ENCODE results near the gene TXNDC16. TPM values are rescaled to one million over a fixed set of nuclear protein-coding genes. Genes with fewer than 3 reads are reported as not detected.

Gene TXNDC16
- total RNA-seq, 1 experiment from 2014 or later = 1.5 TPM

DNA sequence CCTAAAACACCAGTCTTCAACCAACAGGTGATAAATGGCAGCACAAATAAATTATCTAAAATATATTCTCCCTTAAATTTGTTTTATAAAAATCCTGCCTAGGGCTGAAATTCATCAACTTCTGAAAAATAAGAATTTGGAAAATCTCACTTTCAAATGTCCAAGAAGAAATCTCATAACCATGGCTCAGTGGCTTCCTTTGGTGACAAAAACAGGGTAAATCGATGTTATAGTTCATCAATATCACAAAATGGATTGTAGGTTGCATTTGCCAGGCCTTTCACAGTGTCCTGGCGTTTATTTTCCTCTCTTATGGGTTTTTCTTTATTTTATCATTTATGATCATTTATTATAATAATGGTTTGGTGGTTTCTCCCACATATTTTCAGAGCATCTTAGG lies 135.2 kb downstream of the TXNDC16 start:
- in situ Hi-C loops (cut with HindIII; ENCODE audit: low pct_unique_long_range_greater_than_20kb, low sequenced_read_pairs) = no loop called here

DNA sequence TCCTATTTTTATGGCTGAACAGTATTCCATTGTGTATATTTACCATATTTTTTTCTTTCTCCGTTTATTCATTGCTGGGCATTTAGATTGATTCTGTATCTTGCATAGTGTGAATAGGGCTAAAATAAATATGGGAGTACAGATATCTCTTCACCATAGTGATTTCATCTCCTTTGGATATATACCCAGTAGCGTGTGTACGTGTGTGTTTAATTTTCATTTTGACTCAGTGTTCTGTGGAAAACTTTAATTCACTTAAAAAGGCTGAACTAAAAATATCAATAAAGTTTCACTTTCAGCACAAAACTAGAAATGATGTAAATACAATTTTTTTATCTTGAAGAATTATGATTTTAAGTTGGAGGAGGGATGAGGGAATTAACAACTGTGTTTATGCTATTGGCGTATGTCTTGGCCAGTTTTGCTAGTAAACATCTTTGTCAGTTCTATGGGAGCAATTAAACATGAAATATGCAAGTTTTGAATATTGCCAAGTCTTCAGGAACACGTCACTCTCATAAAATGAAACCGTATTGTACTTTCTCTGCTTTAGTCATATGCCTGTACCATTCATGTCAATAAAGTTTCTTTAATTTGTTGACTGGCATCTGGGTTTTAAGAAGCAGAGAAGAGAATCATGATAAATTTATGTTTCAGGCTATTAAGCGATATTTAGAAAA lies 138.4 kb downstream of the TXNDC16 start:
- in situ Hi-C loops (cut with HindIII; ENCODE audit: low pct_unique_long_range_greater_than_20kb, low sequenced_read_pairs) = no loop called here
- no peak for DNase-seq (ENCODE audit: low read depth, low spot score)

More for the DNA sequence above, 135.2 kb downstream of the TXNDC16 start:
- DNase-seq (ENCODE audit: low read depth, low spot score) = no peak

GRCh38 chr14:52412426-52412825 lies 139.9 kb downstream of the TXNDC16 start:
- in situ Hi-C loops (cut with HindIII; ENCODE audit: low pct_unique_long_range_greater_than_20kb, low sequenced_read_pairs) = no loop called here
- no peak for DNase-seq (ENCODE audit: low read depth, low spot score)

DNA sequence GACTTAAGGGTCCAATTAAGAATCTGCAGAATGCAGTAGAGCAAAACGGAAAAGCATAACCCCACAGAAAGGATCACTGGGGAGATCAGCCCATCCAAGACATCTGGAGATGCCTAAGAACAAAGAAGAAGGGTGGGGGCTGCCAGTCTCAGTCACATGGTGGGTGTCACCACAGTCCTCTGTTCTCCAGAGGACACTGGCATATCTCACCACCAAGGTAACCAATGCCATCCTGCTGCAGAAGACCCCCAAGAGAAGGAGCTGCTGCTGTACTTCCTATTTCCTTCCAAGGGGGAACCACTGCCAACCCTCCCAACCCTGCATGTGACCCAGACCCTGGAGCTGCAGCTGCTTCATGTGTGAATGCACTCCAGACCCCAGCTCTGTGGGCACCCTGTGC lies 147.0 kb downstream of the TXNDC16 start:
- in situ Hi-C loops (cut with HindIII; ENCODE audit: low pct_unique_long_range_greater_than_20kb, low sequenced_read_pairs) = no loop called here

DNA sequence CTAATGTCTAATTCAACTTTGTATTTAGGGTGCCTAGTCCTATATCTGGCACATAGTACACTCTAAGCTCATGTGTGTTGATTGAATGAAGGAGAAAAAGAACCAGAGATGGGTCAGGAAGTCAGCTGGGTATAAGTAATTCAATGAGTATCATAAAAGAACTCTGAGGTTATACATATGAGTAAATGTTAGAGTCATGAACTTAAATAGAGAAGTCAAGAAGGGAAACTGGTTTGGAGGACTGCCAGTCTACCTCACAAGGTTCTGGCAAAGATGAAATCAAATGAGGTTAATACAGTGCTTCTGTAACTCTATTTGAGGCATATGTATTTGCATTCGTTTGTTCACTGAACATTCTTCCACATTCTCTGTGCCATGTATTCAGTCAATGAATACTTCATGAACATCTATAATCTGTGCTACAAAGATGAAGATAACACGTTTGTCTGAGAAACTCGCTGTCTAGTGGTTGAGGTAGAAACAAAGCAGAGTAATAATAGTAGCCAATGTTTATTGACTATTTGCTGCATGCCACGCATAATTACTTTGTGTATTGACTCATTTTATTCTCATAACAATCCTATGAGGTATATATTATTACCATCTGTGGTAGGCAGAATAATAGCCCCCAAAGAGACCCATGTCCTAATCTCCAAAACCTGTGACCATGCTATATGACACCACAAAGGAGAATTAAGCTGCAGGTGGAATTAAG lies 149.3 kb downstream of the TXNDC16 start:
- DNase-seq (ENCODE audit: low read depth, low spot score) = no peak
- in situ Hi-C loops (cut with HindIII; ENCODE audit: low pct_unique_long_range_greater_than_20kb, low sequenced_read_pairs) = no loop called here

More for the DNA sequence above, 147.0 kb downstream of the TXNDC16 start:
- DNase-seq (ENCODE audit: low read depth, low spot score) = no peak

DNA sequence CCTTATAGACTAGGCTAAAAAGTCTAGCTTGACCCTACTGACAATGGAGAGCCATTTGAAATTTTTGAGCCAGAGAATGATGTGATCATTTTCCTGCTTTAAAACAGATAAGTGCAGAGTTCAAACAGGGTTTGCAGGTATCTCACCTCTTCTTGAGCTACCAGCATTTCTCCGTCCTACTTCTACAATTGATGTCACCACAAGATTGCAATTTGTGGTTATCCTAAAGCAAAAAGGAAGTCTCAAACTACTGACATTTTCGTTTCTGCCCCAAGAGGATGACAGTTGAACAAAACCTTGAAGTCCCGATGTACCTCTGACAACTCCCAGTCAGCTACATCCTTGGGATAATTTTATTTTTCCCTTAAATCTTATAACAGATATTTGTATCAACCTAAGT lies 151.5 kb downstream of the TXNDC16 start:
- in situ Hi-C loops (cut with HindIII; ENCODE audit: low pct_unique_long_range_greater_than_20kb, low sequenced_read_pairs) = no loop called here
- DNase-seq (ENCODE audit: low read depth, low spot score) = no peak

DNA sequence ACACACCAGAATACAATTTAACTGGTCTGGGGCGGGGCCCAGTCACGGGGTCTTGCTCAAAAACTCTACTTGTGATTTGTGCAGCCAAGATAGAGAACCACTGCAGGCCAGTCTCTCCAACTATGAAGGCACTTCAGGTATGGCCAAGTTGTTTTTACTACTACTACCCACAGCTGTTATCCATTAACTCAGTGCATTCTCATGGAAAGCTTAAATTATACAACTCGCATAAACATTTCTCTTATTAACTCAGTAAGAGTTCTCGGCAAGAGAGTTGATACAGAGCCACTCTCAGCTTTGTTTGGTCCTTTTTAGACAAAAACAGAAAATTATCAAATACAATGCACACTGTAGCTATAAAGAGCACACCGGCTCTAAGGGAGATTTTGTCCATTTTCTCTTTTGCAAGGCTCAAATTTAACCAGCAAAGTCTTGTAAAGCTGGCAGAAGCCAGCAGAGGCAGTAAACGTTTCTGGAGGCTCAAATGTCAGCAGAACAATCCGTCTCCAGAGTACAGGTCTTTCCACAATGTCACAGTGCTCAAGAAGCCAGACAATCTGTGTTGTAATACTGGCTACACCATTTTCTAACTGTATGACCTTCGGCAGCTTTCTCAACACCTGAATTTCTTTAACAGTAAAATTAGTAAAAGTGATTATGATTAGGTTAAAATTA lies 152.2 kb downstream of the TXNDC16 start:
- DNase-seq (ENCODE audit: low read depth, low spot score) = peak; percentile 21

DNA sequence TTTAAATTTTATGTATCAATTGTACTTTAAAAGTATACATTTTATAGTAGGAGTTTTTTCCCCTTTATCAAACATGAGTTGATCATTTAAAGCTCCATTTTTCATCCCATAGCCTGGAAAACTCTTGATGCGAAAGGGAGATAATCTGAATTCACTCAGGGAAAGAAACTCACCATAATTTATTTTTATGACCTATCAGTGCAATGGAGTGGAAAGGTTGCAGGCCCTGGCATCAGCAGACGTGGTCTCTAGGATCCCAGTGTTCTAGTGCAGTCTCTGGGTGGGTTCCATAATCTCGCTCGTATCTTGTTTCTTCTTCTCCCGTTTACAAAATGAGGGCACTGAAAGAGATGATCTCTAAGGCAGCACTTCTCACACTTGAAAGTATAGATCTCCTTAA lies 153.2 kb downstream of the TXNDC16 start:
- no peak for DNase-seq (ENCODE audit: low read depth, low spot score)
- in situ Hi-C loops (cut with HindIII; ENCODE audit: low pct_unique_long_range_greater_than_20kb, low sequenced_read_pairs) = no loop called here

More for the DNA sequence above, 152.2 kb downstream of the TXNDC16 start:
- in situ Hi-C loops (cut with HindIII; ENCODE audit: low pct_unique_long_range_greater_than_20kb, low sequenced_read_pairs) = no loop called here

GRCh38 chr14:52397844-52398243 lies 154.5 kb downstream of the TXNDC16 start:
- DNase-seq (ENCODE audit: low read depth, low spot score) = no peak
- in situ Hi-C loops (cut with HindIII; ENCODE audit: low pct_unique_long_range_greater_than_20kb, low sequenced_read_pairs) = no loop called here

DNA sequence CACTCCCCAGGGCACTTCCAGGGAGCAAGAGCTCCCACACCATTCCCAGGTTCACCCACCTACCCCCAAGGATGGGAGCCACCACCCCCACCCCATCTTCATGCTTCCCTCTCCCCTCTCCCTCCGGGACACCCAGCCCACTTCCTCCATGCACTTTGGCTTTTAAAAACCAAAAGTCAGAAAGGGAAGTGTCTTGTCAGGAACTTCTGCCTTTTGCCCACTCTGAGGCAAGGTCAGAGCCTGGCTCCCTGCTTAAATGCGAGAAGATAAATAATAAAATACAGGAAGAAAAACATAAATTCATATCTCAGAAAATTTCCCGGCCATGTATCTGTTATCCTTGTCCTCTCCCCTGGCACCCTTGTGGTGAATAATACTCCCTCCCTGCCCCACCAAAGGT lies 156.6 kb downstream of the TXNDC16 start:
- DNase-seq (ENCODE audit: low read depth, low spot score) = no peak
- in situ Hi-C loops (cut with HindIII; ENCODE audit: low pct_unique_long_range_greater_than_20kb, low sequenced_read_pairs) = no loop called here

DNA sequence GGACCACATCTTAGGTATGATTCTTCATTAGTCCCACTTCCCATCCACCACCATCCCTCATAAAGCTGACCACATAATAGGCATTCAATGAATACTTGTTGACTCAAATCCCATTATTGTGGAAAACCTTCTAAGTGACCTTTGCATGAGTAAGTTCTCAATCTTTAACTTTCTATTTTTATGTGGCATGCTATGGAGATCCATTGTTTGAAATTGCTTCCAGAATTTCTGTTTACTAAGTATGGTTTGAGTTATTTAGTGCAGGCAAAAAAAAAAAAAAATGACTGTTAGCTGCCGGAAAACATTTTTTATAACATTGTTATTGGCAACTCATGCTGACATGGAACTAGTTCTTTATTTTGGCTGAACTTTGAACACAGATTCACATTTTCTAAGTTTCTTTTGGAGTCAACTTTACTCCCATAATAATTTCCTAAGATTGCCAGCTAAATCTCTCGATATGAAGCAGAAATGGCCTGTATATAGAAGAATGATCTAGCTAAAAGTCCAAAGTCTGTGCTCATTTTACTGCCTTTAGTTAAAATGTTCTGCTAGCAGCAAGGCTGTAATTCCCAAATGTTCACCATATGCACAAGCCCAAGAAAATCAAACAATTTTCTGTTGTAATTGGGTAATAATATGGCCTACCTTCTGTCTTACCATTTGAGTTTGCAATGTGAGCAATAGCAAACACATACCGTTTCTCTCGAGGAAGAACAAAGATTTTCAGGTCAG lies 160.3 kb downstream of the TXNDC16 start:
- in situ Hi-C loops (cut with HindIII; ENCODE audit: low pct_unique_long_range_greater_than_20kb, low sequenced_read_pairs) = no loop called here
- DNase-seq (ENCODE audit: low read depth, low spot score) = no peak

Other genes starting within 250 kb of the TXNDC16 start
- gene PTGER2, start 238.2 kb downstream of the TXNDC16 start, total RNA-seq (2014; rRNA removed; shearing (Covaris generic)) = not detected in 2 replicates
- gene GPR137C, start 331 bp upstream of the TXNDC16 start, total RNA-seq (2014; rRNA removed; shearing (Covaris generic)) = 0.32 and 0.40 TPM in 2 replicates
- gene ERO1A, start 143.1 kb upstream of the TXNDC16 start, total RNA-seq (2014; rRNA removed; shearing (Covaris generic)) = 179 and 183 TPM in 2 replicates
- gene PSMC6, start 154.7 kb upstream of the TXNDC16 start, total RNA-seq (2014; rRNA removed; shearing (Covaris generic)) = 120 and 132 TPM in 2 replicates
- 8.3 and 9.2 TPM in 2 replicates for gene STYX, start 177.7 kb upstream of the TXNDC16 start, total RNA-seq (2014; rRNA removed; shearing (Covaris generic))
- 18.7 and 28.4 TPM in 2 replicates for gene GNPNAT1, start 239.1 kb upstream of the TXNDC16 start, total RNA-seq (2014; rRNA removed; shearing (Covaris generic))

Data from SK-MEL-5 (cell line).